GM23248 (cell line): ENCODE results near the gene AMD1.

Experiments used
- EZH2 ChIP-seq: fragments of 200-600 bp; sonication (generic); IDR thresholded peaks from 2 replicates; pipeline ENCODE4 v1.6.1; 2018; ENCODE audit warnings: antibody characterized with exemption, mild to moderate bottlenecking; ENCODE audit not compliant: insufficient read depth, poor library complexity, severe bottlenecking
- EZH2phosphoT487 ChIP-seq: fragments of 200-600 bp; sonication (generic); IDR thresholded peaks from 2 replicates; pipeline ENCODE4 v1.6.1; 2018; ENCODE audit warnings: antibody characterized with exemption, moderate library complexity, mild to moderate bottlenecking, low read depth; ENCODE audit not compliant: insufficient read depth

- TF ChIP-seq EZH2, result no peak
- no peak for TF ChIP-seq EZH2phosphoT487
These were observed 9.7 kb downstream of the AMD1 start for GRCh38 chr6:110884321-110884720.
